NB4 (cell line): Measurements from ENCODE around the gene MST1.

Experiments used
- MYC ChIP-seq: IDR thresholded peaks from 2 replicates; pipeline ENCODE4 v1.6.1; 2011; ENCODE audit warnings: low read depth, low read length
- TF ChIP-seq, protein P1 (sequence below): IDR thresholded peaks from one replicate; pipeline ENCODE4 v1.5.1; 2012; ENCODE audit warnings: low read depth, low read length

DNA sequence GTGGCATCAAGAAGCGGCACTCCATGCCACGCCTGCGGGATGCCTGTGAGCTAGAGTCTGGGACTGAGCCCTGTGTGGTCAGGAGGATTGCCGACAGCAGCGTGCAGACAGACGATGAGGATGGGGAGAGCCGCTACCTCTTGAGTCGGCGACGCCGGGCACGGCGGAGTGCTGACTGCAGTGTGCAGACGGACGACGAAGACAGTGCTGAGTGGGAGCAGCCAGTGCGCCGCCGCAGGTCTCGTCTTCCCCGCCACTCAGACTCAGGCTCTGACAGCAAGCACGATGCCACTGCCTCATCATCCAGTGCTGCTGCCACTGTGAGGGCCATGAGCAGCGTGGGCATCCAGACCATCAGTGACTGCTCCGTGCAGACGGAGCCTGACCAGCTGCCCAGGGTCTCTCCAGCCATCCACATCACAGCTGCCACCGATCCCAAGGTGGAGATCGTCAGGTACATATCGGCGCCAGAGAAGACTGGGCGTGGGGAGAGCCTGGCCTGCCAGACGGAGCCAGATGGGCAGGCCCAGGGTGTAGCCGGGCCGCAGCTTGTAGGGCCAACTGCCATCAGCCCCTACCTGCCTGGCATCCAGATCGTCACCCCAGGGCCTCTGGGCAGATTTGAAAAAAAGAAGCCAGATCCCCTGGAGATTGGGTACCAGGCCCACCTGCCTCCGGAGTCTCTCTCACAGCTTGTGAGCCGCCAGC lies 31.9 kb downstream of the MST1 start:
- TF ChIP-seq, protein P1, sequence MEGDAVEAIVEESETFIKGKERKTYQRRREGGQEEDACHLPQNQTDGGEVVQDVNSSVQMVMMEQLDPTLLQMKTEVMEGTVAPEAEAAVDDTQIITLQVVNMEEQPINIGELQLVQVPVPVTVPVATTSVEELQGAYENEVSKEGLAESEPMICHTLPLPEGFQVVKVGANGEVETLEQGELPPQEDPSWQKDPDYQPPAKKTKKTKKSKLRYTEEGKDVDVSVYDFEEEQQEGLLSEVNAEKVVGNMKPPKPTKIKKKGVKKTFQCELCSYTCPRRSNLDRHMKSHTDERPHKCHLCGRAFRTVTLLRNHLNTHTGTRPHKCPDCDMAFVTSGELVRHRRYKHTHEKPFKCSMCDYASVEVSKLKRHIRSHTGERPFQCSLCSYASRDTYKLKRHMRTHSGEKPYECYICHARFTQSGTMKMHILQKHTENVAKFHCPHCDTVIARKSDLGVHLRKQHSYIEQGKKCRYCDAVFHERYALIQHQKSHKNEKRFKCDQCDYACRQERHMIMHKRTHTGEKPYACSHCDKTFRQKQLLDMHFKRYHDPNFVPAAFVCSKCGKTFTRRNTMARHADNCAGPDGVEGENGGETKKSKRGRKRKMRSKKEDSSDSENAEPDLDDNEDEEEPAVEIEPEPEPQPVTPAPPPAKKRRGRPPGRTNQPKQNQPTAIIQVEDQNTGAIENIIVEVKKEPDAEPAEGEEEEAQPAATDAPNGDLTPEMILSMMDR, result no peak
- no peak for TF ChIP-seq MYC
